Smooth muscle cell (in vitro differentiated cells): ENCODE data around the gene LNP1. TPM values are rescaled to one million over a fixed set of nuclear protein-coding genes. Genes with fewer than 3 reads are reported as not detected.

Source experiments
- DNase-seq: peaks from one replicate; lab custom pipeline; 2025; ENCODE audit not compliant: unreplicated experiment; lab: John Stamatoyannopoulos, UW
- H2AFZ ChIP-seq: fragments of 200-600 bp; sonication (generic); 2 replicates; pipeline ENCODE4 v1.6.0; 2016; ENCODE audit warnings: antibody characterized with exemption, low read depth, mild to moderate bottlenecking
- H3F3A ChIP-seq: fragments of 200-600 bp; sonication (generic); 2 replicates; pipeline ENCODE4 v1.6.0; 2017; ENCODE audit warnings: antibody characterized with exemption, low read depth
- H3K27ac ChIP-seq: fragments of 200-600 bp; sonication (generic); 2 replicates; pipeline ENCODE4 v1.5.1; 2016; ENCODE audit warnings: low read depth, mild to moderate bottlenecking
- H3K27me3 ChIP-seq: fragments of 200-600 bp; sonication (generic); 2 replicates; pipeline ENCODE4 v1.6.1; 2016; ENCODE audit warnings: low read depth, mild to moderate bottlenecking
- H3K36me3 ChIP-seq: fragments of 200-600 bp; sonication (generic); 2 replicates; pipeline ENCODE4 v1.5.1; 2016; ENCODE audit warnings: low read depth
- H3K4me1 ChIP-seq: fragments of 200-600 bp; sonication (generic); 2 replicates; pipeline ENCODE4 v1.5.1; 2016; ENCODE audit warnings: low read depth
- H3K4me2 ChIP-seq: fragments of 200-600 bp; sonication (generic); 2 replicates; pipeline ENCODE4 v1.6.0; 2016; ENCODE audit warnings: mild to moderate bottlenecking
- H3K4me3 ChIP-seq: fragments of 200-600 bp; sonication (generic); 2 replicates; pipeline ENCODE4 v1.5.1; 2016; ENCODE audit warnings: mild to moderate bottlenecking
- H3K79me2 ChIP-seq: fragments of 200-600 bp; sonication (generic); 2 replicates; pipeline ENCODE4 v1.6.0; 2016; ENCODE audit warnings: low read depth, mild to moderate bottlenecking
- H3K9ac ChIP-seq: fragments of 200-600 bp; sonication (generic); 2 replicates; pipeline ENCODE4 v1.6.0; 2016; ENCODE audit warnings: low read depth
- H3K9me3 ChIP-seq: fragments of 200-600 bp; sonication (generic); replicated peaks from 2 replicates; pipeline ENCODE4 v1.5.1; 2016; ENCODE audit warnings: low read depth
- H4K20me1 ChIP-seq: fragments of 200-600 bp; sonication (generic); 2 replicates; pipeline ENCODE4 v1.6.0; 2016; ENCODE audit warnings: low read depth
- CTCF ChIP-seq: fragments of 200-600 bp; sonication (generic); IDR thresholded peaks from 2 replicates; pipeline ENCODE4 v1.5.1; 2017; ENCODE audit warnings: borderline replicate concordance, mild to moderate bottlenecking, antibody characterized with exemption; ENCODE audit not compliant: insufficient read depth, poor library complexity, severe bottlenecking
- WGBS: methylation state at CpG from one replicate; pipeline ENCODE4 v1.1.7; 2016; ENCODE audit warnings: low lambda C conversion rate; 5-methylcytosine and 5-hydroxymethylcytosine counted together
- polyA plus RNA-seq: library from polyadenylated mRNA; unstranded; fragments of >200 nt; fragmentation: Nextera tagmentation; extraction: Ambion mirVana; gene quantifications from 2 replicates; pipeline ENCODE4 v1.2.1, GENCODE V29; 2016
- total RNA-seq: library from RNA; depleted of rRNA; stranded (reverse); fragments of >200 nt; gene quantifications from 2 replicates; pipeline ENCODE4 v1.2.3, GENCODE V29; 2014

LNP1 gene
- total and polyA plus RNA-seq, 2 experiments from 2014 or later, result 3.1 to 4.3 TPM

GRCh38 chr3:100374521-100374920 is 26.8 kb upstream of the LNP1 start:
- no peaks in the 10 kb centered on the region for H3K9me3 ChIP-seq
- H3K4me3 ChIP-seq, result no peak overlapping the region
- no peak overlapping the region for H2AFZ ChIP-seq
- TF ChIP-seq CTCF, result no peak
- H3K36me3 ChIP-seq, result peaks cover 35% of the 10 kb centered on the region
- no peak overlapping the region for H3K9ac ChIP-seq
- no peaks in the 10 kb centered on the region for H3F3A ChIP-seq
- H3K27ac ChIP-seq, result no peak overlapping the region
- no peak for DNase-seq
- H3K4me1 ChIP-seq, result no peaks in the 10 kb centered on the region
- H3K79me2 ChIP-seq, result peaks cover 16% of the 10 kb centered on the region
- no peaks in the 10 kb centered on the region for H3K27me3 ChIP-seq
- no peak overlapping the region for H3K4me2 ChIP-seq
- H4K20me1 ChIP-seq, result peaks cover 11% of the 10 kb centered on the region

GRCh38 chr3:100376301-100376700 is 25.0 kb upstream of the LNP1 start:
- Histone ChIP-seq H3K9ac (no peak overlapping the region), H3K4me3 (no peak overlapping the region), H3K27ac (no peak overlapping the region), H3K27me3 (no peaks in the 10 kb centered on the region), H4K20me1 (peaks cover 15% of the 10 kb centered on the region), H3K4me1 (no peaks in the 10 kb centered on the region), H3K4me2 (no peak overlapping the region), H3K79me2 (peaks cover 16% of the 10 kb centered on the region), H3K36me3 (peaks cover 46% of the 10 kb centered on the region), H2AFZ (no peak overlapping the region), H3K9me3 (no peaks in the 10 kb centered on the region), H3F3A (no peaks in the 10 kb centered on the region)
- DNase-seq, result no peak
- WGBS, result 100% methylated on average over 4 of the region's 4 CpGs
- TF ChIP-seq CTCF, result no peak

GRCh38 chr3:100384733-100385525 is 16.4 kb upstream of the LNP1 start:
- H3K27ac ChIP-seq, result peak overlapping the region; percentile 0
- H3K9me3 ChIP-seq, result peaks cover 8% of the 10 kb centered on the region
- peaks cover 52% of the 10 kb centered on the region for H3K36me3 ChIP-seq
- H3F3A ChIP-seq, result peaks cover 5% of the 10 kb centered on the region
- no peaks in the 10 kb centered on the region for H3K27me3 ChIP-seq
- no peak overlapping the region for H3K4me2 ChIP-seq
- H3K4me3 ChIP-seq, result no peak overlapping the region
- H4K20me1 ChIP-seq, result peaks cover 41% of the 10 kb centered on the region
- no peak for DNase-seq
- no peak overlapping the region for H2AFZ ChIP-seq
- WGBS, result 90% methylated on average over 8 of the region's 8 CpGs
- H3K4me1 ChIP-seq, result no peaks in the 10 kb centered on the region
- no peak for TF ChIP-seq CTCF
- no peak overlapping the region for H3K9ac ChIP-seq
- peaks cover 47% of the 10 kb centered on the region for H3K79me2 ChIP-seq
